Fibroblast of upper back skin (primary cell): ENCODE measurements around the gene SIGLEC5.
"Not testable (repeated sequence)": the region's sequence is repeated elsewhere in the genome, so short reads cannot be mapped to it uniquely, and the experiment has no call there.

Source experiments
- DNase-seq: peaks from one replicate; pipeline ENCODE4 v3.0.0-alpha.2; 2013

The SIGLEC5 gene

GRCh38 chr19:51630315-51630714 lies at the start of gene SIGLEC5:
SIGLEC5 (minus strand) TSS chr19:51630401; CDS start chr19:51630335, 66 bp downstream.
- DNase-seq = not testable (repeated sequence)

- no peak for DNase-seq
Measured at GRCh38 chr19:51676566-51677083, 46.4 kb upstream of the SIGLEC5 start.

GRCh38 chr19:51675911-51676565 lies 45.8 kb upstream of the SIGLEC5 start:
- DNase-seq = not testable (repeated sequence)

GRCh38 chr19:51668216-51668615 lies 38.0 kb upstream of the SIGLEC5 start:
- no peak for DNase-seq

GRCh38 chr19:51664997-51665396 lies 34.8 kb upstream of the SIGLEC5 start:
- no peak for DNase-seq

GRCh38 chr19:51664131-51664530 lies 33.9 kb upstream of the SIGLEC5 start:
- DNase-seq = no peak

- no peak for DNase-seq
Measured at GRCh38 chr19:51663650-51664049, 33.4 kb upstream of the SIGLEC5 start.

GRCh38 chr19:51660975-51661600 lies 30.9 kb upstream of the SIGLEC5 start:
- DNase-seq = peak; percentile 74

- DNase-seq = no peak
Measured at GRCh38 chr19:51654783-51655182, 24.6 kb upstream of the SIGLEC5 start.

GRCh38 chr19:51653162-51653561 lies 23.0 kb upstream of the SIGLEC5 start:
- DNase-seq = no peak

GRCh38 chr19:51652266-51652665 lies 22.1 kb upstream of the SIGLEC5 start:
- no peak for DNase-seq

- no peak for DNase-seq
Measured at GRCh38 chr19:51651216-51651846, 21.1 kb upstream of the SIGLEC5 start.

GRCh38 chr19:51647318-51647717 lies 17.1 kb upstream of the SIGLEC5 start:
- no peak for DNase-seq

- not testable (repeated sequence) for DNase-seq
Measured at GRCh38 chr19:51646730-51647129, 16.5 kb upstream of the SIGLEC5 start, which contains the start of gene SIGLEC14. SIGLEC14 (minus strand) TSS chr19:51646825; CDS start chr19:51646759, 66 bp downstream.

- DNase-seq = no peak
Measured at GRCh38 chr19:51644636-51645271, 14.6 kb upstream of the SIGLEC5 start.

- no peak for DNase-seq
Measured at GRCh38 chr19:51641648-51642047, 11.4 kb upstream of the SIGLEC5 start.

GRCh38 chr19:51640386-51640785 lies 10.2 kb upstream of the SIGLEC5 start:
- no peak for DNase-seq

- no peak for DNase-seq
Measured at GRCh38 chr19:51639916-51640315, 9.7 kb upstream of the SIGLEC5 start.

- no peak for DNase-seq
Measured at GRCh38 chr19:51637362-51637978, 7.3 kb upstream of the SIGLEC5 start.

GRCh38 chr19:51632126-51632525 lies 1.9 kb upstream of the SIGLEC5 start:
- no peak for DNase-seq

- DNase-seq = no peak
Measured at GRCh38 chr19:51628153-51628939, 1.9 kb downstream of the SIGLEC5 start.
